ENCODE data around the gene SKP1.
"Not testable (repeated sequence)": the region's sequence is repeated elsewhere in the genome, so short reads cannot be mapped to it uniquely, and the experiment has no call there.

SKP1 gene

DNA sequence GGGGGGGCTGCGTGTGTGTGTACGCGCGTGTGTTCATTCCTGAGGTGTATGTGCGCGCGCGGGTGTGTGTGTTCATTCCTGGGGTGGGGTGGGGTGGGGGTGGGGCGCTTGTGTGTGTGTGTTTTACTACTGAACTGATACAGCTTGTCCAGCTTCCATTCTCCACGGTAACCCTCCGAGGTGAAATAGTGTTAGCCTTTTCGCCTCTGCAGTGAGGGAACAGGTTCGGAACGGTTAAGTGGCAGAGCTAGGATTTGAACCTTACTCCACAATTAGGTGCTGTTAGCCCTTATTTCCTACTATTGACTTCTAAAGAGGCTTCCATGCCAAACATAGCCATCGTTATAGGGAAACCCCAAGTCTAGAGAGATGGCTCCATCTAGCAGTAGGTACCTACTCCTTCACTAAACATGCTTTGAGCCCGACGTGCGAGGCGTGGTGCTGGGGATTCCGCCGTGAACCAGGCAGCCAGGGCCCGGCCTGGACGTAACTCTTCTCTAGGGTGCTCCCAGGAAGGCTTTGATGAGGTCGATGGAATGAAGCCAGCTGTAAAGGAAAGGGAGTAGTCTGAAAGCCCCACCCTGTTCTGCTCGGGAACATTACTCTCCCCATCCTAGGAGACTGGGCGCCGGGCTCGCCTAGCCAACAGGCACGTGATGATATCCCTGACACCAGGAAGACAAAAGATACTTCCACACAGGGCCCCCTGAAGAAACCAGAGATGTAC is 782 bp upstream of the SKP1 start:
- peak in 1 of 2 experiments; percentile 50 for DNase-seq

DNA sequence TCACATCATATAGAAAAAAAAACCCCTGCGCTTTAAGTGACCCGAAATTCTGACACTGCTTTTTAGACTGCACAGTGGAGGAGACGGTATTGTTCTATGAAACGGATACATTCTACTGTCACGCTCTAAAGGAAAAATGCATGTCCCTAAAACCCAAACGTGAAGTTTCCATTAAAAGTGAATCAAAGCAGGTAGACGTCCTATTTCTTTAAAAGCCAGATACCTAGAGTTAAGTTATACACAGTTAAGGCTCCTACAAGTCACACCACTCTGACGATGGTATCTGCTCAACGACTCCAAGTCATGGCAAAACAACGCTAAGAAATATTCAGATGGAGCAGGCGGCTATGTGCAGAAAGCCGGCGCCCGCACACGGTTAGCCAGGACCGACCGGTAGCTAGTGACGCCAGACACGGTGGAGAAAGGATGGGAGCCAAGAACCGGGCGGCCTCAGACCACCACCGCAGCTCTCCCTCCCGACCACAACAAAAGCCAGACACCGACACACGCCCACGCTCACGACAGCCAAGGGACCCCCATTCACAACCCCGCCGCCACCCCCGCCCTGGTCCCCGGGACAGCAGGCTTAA is 734 bp downstream of the SKP1 start:
- peak; percentile 3 to 57 for DNase-seq

DNA sequence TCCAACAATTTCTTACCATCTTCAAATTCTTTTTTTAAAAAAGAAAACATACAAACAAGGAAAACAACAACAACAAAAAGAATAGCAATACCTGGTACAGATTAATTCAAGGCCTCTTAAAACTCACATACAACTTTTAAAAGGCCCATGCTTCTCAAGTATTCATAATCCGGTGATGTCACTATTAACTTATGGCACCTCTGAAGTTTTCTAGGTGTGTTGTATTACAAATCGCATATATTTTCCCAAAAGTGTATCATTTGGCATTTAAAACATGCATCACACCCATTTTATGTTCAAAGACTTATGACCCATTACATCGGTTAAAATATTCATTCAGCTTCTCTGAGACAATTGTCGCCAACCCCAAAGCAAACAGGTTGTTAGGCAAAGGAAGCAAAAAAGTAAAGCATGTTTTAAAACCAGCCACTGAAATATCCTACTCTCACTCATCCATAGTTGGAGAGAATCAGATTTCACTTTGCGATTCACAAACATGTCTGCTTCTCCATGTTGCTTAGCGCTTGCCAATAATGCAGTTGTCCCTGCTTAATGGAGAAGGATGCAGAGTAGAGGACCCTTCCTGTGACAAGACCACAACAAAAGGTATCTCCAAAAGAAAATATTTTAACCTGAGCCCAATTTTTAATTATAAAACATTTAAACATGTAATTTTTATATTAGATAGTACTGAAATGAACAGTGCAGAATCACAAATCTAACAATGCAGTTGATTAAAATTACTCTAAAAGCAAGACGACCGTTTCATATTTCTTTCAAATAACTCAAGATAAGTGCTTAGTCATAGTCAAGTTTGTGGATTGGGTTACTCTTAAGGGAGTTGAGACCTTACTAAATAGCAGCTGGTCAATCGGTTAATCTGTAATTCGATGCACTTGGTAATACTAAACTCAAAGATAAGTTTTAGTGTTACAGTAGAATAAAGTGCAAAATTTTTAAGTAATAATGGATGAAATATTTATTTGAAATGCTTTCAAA is 1.6 kb downstream of the SKP1 start:
- DNase-seq: peak; percentile 19 to 78

DNA sequence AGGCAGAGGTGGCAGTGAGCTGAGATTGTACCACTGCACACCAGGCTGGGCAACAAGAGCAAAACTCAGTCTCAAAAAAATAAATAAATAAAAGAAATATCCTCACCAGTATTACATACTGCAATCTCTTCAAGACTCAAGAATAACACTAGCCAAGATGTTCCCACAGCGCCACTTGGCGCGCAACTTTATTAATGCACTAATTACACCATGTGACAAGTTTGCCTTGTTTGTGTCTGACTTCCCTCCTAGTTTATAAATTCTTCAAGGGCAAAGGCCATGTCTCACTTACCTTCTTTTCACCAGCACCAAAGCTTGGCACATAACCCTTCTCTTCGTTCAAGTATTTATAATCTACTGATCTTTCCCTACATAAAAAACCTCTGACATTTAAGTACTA is 4.8 kb downstream of the SKP1 start:
- DNase-seq: peak in 1 of 2 experiments; percentile 9

DNA sequence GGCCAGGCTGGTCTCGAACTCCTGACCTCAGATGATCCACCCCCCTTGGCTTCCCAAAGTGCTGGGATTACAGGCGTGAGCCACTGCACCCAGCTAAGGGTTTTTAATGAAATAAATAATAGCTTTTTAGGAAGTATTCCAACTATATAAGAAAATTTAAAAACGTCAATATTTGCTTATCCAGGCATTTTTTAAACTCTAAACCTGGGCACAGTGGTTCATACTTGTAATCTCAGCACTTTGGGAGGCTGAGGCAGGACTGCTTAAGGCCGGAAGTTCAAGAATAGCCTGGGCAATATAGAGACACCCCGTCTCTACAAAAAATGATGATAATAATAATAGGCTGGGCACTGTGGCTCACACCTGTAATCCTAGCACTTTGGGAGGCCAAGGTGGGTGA is 14.2 kb downstream of the SKP1 start:
- DNase-seq: no peak

DNA sequence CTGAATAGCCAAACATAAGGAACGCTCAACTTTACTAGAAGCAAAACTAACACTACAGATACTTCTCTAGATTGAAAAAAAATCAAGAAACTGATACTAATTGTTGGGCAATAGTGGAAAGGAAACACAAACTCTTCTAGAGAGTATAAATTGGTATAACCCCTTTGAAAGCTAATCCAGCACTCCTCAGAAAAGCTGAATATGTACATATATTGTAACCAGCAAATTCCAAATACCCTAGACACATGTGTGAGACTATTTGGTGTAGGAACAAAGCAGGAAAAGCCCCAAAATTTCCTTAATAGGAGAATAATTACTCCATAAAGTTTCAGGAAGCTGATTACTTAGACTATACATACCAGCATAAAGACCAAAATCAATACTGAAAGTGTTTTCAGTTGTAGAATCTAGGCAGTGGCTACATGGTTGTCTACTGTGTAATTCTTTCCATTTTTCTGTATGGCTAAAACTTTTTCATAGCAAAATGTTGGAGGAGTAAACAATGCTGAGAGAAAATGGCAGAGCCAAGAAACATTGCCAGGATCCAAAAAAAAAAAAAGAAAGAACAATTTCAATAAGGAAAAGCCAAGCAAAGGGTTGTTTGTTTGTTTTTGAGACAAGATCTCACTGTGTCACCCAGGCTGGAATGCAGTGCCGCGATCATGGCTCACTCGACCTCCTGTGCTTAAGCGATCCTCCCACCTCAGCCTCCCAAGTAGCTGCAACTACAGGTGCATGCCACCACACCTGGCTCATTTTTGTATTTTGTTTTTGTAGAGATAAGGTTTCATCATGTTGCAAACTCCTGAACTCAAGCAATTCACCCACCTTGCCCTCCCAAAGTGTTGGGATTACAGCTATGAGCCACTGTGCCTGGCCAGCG is 15.0 kb downstream of the SKP1 start:
- no peak for DNase-seq

DNA sequence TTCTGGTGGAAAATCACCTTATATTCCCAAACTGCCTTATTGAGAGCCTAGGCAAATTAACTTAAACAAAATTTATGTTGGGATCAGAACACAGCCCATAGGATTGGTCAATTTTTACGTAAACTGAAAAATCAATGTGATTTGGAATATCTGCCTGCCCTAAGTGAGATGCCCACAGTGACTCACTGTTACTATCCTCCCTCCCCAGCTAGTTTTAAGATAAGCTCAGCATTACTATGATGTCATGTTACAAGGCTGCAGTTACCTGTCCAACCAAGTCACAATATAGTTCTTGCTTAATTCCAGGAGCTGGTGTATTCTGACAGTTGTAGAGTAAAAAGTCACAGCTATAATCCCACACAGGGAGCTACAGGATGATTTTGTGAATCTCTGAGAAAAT is 23.1 kb downstream of the SKP1 start:
- DNase-seq: no peak

DNA sequence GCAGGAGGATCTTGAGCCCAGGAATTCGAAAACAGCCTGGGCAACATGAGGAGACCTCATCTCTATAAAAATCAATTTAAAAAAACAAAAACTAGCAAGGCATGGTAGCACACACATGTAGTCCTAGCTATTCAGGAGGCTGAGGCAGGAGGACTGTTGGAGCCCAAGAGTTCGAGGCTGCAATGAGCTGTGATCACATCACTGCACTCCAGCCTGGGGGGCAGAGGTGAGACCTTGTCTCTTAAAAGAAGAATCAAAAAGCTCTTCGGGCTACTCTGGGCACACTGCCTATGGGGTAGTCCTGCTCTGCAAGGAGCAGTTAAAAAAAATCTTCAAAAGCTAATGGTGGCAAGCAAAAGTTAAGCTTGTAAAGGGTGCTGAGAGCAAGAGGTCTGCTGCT is 23.5 kb downstream of the SKP1 start:
- no peak for DNase-seq

DNA sequence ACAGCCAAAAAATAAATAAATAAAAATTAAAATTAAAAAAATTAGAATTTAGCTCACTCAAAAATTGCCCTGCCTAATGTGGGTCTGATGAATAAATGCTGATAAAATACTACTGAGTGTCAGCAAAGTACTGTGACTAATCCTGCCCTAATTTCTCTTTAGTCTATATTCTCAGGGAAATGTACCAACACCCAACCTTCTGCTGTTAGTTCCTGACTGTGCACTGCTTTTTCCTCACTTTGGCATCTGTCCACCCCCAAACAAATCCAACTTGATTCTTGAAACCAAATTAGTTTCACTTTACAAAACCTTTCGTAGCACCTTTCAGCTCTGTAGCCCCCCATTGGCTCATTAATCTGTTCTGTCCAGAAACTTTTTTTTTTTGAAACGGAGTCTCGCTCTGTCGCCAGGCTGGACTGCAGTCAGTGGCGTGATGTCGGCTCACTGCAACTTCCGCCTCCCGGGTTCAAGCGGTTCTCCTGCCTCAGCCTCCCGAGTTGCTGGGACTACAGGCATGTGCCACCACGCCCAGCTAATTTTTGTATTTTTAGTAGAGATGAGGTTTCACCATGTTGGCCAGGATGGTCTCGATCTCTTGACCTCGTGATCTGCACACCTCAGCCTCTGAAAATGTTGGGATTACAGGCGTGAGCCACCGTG is 24.4 kb downstream of the SKP1 start:
- not testable (repeated sequence) for DNase-seq

DNA sequence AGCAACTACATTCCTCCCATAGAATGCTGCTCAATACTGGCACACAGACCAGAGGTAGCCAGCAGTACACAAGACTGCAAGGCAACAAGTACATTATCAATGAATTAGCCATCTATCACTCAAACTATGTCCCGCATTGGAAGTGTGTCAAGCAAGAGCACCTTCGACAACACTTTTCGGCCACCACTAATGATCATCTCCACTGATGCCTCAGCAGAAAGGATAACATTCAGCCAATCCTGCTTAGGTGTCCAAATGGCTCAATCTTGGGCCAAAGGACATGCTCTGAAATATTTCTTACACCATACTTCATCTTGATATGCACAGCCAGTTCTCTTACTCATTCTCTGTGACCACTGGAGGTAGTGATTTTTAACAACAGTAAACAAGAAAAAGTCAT is 25.0 kb downstream of the SKP1 start:
- DNase-seq: no peak

DNA sequence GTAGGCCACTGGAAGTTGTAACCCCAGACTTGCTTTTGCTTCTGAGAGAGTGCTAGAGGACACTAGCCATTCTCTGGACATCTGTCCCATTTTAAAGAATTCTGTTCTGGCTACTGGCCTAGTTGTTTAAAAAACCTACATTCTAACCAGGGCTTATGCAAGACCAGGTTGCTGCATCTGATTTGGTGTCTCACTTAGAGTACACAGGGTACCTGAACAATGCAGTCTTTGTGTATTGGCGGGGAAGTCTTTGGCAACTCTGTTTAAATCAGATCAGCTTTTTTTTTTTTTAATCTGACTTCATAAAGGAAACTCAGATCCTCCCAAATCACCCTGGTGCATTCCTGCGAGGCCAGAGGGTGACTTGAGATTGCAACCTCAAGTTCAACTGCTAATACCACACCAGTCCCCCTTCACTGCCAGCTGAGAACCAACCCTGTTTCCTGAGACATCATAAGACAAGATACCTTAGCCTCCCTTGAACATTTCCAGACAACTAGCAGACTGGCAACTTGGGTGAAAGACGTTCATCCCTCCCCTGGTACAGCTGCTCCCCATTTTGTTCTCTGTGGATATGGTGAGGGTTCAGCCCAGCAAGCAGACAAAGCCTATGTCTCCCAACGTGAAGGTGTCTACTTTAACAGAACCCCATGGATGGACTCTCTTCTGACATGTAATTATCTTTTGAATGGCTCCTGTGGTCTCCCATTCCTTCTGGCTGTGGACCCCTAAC is 27.0 kb downstream of the SKP1 start:
- DNase-seq: no peak

DNA sequence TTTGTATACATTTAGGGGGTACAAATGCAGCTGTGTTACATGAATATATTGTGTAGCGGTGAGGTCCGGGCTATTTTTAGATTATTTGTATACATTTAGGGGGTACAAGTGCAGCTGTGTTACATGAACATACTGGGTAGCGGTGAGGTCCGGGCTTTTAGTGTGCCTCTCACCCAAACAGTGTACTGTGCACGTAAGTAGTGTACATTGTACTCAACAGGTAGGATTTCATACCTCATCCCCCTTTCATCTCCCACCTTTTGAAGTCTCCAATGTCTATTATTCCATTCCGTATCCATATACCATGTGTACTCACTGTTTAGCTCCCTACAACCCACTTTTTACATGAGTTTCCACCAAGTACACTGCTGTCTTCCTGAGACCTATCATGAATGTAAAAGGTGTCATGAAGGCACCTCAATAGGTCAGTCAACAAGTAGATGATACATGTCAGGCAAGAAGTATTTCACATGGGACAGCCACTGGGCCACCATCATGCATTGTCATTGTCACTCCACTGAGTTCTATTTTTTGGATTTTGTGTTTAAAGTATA is 27.7 kb downstream of the SKP1 start:
- DNase-seq: no peak

DNA sequence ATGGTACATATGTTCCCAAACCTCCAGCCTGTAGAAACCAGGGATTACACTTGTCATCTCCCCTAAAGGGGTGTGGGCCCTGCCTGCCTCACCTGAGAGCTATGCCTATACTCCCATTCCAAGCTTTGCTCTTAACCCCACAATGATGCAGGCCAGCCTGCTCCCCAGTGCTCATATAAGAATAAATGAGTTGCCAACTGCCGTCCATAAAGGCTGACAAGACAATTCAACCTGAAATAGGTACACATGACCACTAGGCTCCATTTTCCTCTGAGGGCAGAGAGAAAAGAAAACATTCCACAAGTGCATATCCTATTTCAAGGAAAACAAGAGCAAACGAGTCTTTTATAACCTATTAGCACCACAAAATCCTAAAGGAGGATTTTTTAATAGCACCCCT is 28.4 kb downstream of the SKP1 start:
- DNase-seq: no peak

DNA sequence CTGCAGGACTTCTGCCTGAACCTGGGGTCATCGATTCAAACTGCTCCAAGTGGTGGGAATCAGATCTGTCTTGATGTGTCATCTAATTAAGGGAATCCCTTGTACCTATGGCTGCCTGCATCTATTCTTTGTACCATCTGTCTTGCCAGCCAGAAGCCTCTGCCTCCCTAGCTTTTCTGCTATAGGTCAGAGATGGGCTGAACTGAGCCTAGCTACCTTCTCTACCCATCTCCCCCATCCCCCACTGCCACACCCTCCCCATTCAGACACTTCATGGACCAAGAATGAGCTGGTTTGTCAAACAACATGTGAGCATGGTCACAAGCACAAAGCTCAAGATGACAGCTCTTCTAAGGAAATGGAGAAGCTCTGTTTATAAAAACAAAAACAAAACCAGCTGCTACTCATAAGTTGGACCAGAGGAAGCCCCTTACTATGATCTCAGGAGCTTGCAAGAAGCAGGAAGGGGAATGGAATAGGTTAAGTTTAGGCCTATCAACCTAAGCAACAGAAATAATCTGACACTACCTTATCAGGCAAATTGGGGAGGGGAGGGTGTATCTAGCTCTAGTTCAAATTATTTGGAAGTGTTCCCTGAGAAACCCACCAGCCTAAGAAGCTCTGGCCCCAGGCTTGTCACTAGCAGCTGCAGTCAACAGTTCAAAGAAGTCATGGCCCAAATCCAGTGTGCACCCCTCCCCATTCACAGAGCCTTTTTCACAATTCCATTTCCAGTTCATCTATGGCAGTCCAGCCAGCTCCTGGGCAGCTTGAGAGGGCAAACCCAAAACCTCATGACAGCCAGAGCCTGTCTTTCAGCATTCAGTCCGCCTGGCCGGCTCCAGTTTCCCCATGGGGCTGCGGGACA is 29.9 kb downstream of the SKP1 start:
- DNase-seq: peak in 1 of 2 experiments; percentile 21

DNA sequence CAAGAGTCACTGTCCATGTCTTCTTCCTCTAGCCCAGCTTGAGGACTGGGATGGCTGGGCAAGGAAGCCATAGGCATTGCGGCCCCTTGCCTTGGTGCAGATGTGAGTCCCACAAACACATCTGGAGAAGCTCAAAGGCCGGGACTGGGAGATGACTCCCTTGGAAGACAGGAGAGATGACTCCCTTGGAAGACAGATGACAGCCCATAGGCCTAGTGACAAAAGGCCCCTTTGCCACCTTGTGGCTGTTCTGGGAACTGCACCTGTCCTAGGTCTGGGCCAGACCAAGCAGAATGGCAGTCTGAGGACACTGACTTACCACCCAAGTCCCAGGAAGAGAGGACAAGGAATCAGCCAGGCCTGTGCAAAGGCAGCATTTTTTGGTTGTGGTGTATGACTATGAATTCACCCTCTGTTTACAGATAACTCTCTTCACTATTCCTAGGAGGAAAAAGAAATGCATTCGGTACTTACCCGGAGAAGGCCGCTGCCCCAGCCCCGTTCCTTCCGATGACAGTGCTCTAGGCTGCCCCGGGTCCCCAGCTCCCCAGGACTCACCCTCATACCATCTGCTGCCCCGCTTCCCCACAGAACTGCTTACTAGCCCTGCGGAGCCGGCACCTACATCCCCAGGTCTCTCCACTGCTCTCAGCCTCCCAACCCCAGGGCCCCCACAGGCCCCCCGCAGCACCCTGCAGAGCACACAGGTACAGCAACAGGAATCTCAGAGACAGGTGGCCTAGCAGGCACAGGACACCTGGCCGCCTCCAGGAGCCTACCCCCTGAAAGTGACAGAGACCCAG is 30.8 kb downstream of the SKP1 start:
- DNase-seq: peak in 1 of 2 experiments; percentile 67

DNA sequence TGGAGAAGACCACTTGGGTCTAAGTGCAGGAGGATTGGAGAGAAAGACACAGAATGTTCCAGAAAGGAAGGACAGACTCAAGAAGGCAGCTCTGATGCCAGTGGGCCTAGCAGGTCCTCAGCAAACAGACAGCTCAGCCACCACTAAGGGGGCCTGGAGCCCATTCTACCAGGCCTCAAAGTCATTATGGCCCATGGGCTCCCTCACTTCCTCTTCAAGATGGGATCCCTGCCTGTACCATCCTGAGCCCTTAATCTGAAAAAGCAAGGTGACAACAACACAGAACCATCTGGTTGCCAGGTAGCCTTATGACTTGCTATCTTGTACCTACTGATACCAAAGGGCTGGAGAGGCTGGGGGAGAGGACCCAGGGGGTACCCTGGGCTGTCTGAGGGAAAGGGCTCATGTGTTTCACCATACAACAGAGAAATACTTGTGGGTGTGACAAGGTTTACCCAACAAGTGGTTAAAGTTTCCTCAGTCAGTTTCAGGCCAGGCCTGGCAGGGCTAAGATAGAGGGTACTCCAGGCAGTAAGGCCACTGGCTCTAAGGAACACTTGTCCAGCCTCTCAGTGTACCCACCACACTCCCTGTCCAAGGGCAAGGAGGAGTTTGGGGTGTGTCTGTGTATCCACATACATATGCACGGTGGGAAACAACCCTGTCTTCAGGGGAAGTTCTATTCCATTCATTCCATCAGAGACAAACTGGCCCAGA is 31.6 kb downstream of the SKP1 start:
- no peak for DNase-seq

DNA sequence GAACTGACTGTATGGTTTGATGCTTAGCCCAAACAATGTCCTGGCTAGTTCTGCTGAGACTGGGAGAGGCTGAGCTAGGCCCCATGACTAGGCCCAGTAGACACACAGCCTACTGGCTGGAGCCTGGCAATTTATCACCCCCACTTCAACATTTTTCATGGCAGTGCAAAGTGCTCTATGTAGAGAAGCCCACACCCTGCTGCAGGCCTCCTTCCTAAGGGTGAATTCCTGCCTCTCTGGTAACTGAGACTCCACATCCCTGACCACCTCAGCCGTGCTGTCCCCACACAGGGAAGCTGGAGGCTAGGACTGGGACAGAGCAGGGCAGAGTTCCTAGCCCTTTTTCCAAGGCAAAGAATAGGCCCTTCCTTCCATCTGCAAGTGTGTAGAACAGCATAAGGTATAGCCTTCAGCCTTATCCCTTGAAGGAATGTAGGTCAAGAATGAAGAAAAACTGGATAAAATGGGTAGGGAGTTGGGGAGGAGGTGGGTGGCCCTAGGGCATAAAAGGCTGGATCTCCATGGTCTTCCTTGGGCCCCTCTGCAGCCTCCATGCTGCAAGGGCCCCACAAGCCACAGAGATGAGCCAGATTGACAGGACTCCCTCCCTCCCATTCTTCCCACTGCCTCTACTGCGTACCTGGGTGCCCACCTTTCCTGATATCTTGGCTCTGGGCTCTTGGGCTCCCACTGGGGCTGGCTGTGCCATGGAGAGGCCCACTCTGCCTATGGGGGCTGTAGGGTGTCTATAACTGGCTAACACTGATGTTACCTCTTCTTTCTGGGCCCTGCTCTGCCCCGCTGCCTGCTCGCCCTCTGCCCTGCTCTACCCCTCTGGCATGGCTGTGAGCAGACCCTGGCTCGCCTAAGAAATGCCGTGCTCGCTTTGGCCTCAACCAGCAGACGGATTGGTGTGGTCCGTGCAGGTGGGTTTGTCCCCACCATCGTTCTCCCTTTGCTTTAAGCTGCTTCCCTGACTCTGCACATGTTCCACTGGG is 32.5 kb downstream of the SKP1 start:
- DNase-seq: no peak
